Hepatocyte (in vitro differentiated cells): ENCODE results near the gene RAB3IP. TPM values are rescaled to one million over a fixed set of nuclear protein-coding genes. Genes with fewer than 3 reads are reported as not detected.

ENCODE experiments used
- DNase-seq: peaks from one replicate; pipeline ENCODE4 v3.0.0-alpha.2; 2016; ENCODE audit warnings: low spot score
- H2AFZ ChIP-seq: fragments of 200-600 bp; sonication (generic); 2 replicates; pipeline ENCODE4 v1.6.0; 2016; ENCODE audit warnings: antibody characterized with exemption, mild to moderate bottlenecking
- H3K27ac ChIP-seq: fragments of 200-600 bp; sonication (generic); 2 replicates; pipeline ENCODE4 v1.5.1; 2016; ENCODE audit warnings: mild to moderate bottlenecking
- H3K27me3 ChIP-seq: fragments of 200-600 bp; sonication (generic); 2 replicates; pipeline ENCODE4 v1.6.1; 2016
- H3K36me3 ChIP-seq: fragments of 200-600 bp; sonication (generic); replicated peaks from 2 replicates; pipeline ENCODE4 v1.5.1; 2016; ENCODE audit warnings: low read depth; ENCODE audit not compliant: insufficient read depth
- H3K4me1 ChIP-seq: fragments of 200-600 bp; sonication (generic); 2 replicates; pipeline ENCODE4 v1.5.1; 2016; ENCODE audit warnings: mild to moderate bottlenecking, moderate library complexity; ENCODE audit not compliant: insufficient read depth
- H3K4me2 ChIP-seq: fragments of 200-600 bp; sonication (generic); 2 replicates; pipeline ENCODE4 v1.6.0; 2016
- H3K4me3 ChIP-seq: fragments of 200-600 bp; sonication (generic); 2 replicates; pipeline ENCODE4 v1.5.1; 2016; ENCODE audit warnings: mild to moderate bottlenecking
- H3K79me2 ChIP-seq: fragments of 200-600 bp; sonication (generic); 2 replicates; pipeline ENCODE4 v1.6.0; 2017; ENCODE audit warnings: mild to moderate bottlenecking
- H3K9me2 ChIP-seq: fragments of 200-600 bp; sonication (generic); replicated peaks from 2 replicates; pipeline ENCODE4 v1.6.0; 2017; ENCODE audit warnings: mild to moderate bottlenecking; ENCODE audit not compliant: insufficient read depth
- H3K9me3 ChIP-seq: fragments of 200-600 bp; sonication (generic); 2 replicates; pipeline ENCODE4 v1.5.1; 2016; ENCODE audit warnings: low read depth, mild to moderate bottlenecking
- H4K20me1 ChIP-seq: fragments of 200-600 bp; sonication (generic); 2 replicates; pipeline ENCODE4 v1.6.0; 2016; ENCODE audit warnings: mild to moderate bottlenecking; ENCODE audit not compliant: insufficient read depth, poor library complexity, severe bottlenecking
- CTCF ChIP-seq: fragments of 200-600 bp; sonication (generic); IDR thresholded peaks from 2 replicates; pipeline ENCODE4 v1.5.1; 2016; ENCODE audit warnings: antibody characterized with exemption, mild to moderate bottlenecking; ENCODE audit not compliant: poor library complexity
- EZH2 ChIP-seq: fragments of 200-600 bp; sonication (generic); IDR thresholded peaks from 2 replicates; pipeline ENCODE4 v1.6.1; 2016; ENCODE audit warnings: antibody characterized with exemption, mild to moderate bottlenecking, borderline replicate concordance
- EZH2phosphoT487 ChIP-seq: fragments of 200-600 bp; sonication (generic); IDR thresholded peaks from one replicate; pipeline ENCODE4 v1.6.1; 2018; ENCODE audit warnings: antibody characterized with exemption, mild to moderate bottlenecking, low read depth, moderate library complexity; ENCODE audit not compliant: unreplicated experiment, severe bottlenecking
- WGBS: methylation state at CpG from one replicate; pipeline ENCODE4 v1.1.6; 2016; ENCODE audit warnings: low lambda C conversion rate; ENCODE audit errors: missing lambda C conversion rate; 5-methylcytosine and 5-hydroxymethylcytosine counted together
- polyA plus RNA-seq: library from polyadenylated mRNA; unstranded; fragments of >200 nt; fragmentation: Nextera tagmentation; extraction: Ambion mirVana; gene quantifications from 2 replicates; pipeline ENCODE4 v1.2.1, GENCODE V29; 2016
- total RNA-seq: library from RNA; depleted of rRNA; stranded (reverse); fragments of >200 nt; gene quantifications from 2 replicates; pipeline ENCODE4 v1.2.3, GENCODE V29; 2014

Gene RAB3IP
- total RNA-seq (41.1 and 41.3 TPM in 2 replicates), polyA plus RNA-seq (24.3 and 34.2 TPM in 2 replicates)

GRCh38 chr12:69738351-69739286 lies at the start of gene RAB3IP:
Gene RAB3IP, plus strand, starts transcription at chr12:69738860. Its CDS starts 16,549 bp downstream, at chr12:69755409.
- TF ChIP-seq CTCF (peak; percentile 60), EZH2 (no peak), EZH2phosphoT487 (no peak)
- Histone ChIP-seq H3K9me3 (no peaks in the 10 kb centered on the region), H3K4me3 (peak within 1 kb of the TSS; percentile 50), H3K79me2 (peaks cover 37% of the 10 kb centered on the region), H3K4me1 (no peaks in the 10 kb centered on the region), H3K27ac (peak within 1 kb of the TSS; percentile 98), H3K36me3 (no peaks in the 10 kb centered on the region), H2AFZ (peak within 1 kb of the TSS; percentile 50), H3K9me2 (no peaks in the 10 kb centered on the region), H3K4me2 (peak within 1 kb of the TSS; percentile 95), H3K27me3 (no peaks in the 10 kb centered on the region), H4K20me1 (peaks cover 18% of the 10 kb centered on the region)
- DNase-seq: peak; percentile 96
- 2% methylated on average over 63 of the region's 110 CpGs for WGBS

- H3K27me3 ChIP-seq: no peaks in the 10 kb centered on the region
- no peak for DNase-seq
- H3K36me3 ChIP-seq: no peaks in the 10 kb centered on the region
- H2AFZ ChIP-seq: peak overlapping the region; percentile 11
- no peaks in the 10 kb centered on the region for H4K20me1 ChIP-seq
- peaks cover 11% of the 10 kb centered on the region for H3K4me1 ChIP-seq
- H3K9me3 ChIP-seq: no peaks in the 10 kb centered on the region
- peak overlapping the region; percentile 69 for H3K27ac ChIP-seq
- no peak overlapping the region for H3K4me3 ChIP-seq
- TF ChIP-seq EZH2phosphoT487: no peak
- no peak for TF ChIP-seq CTCF
- TF ChIP-seq EZH2: no peak
- no peaks in the 10 kb centered on the region for H3K9me2 ChIP-seq
- WGBS: 73% methylated on average over 2 of the region's 2 CpGs
- H3K4me2 ChIP-seq: no peak overlapping the region
- H3K79me2 ChIP-seq: no peaks in the 10 kb centered on the region
Measured at GRCh38 chr12:69689638-69690037, 49.0 kb upstream of the RAB3IP start.

GRCh38 chr12:69694123-69694522 lies 44.5 kb upstream of the RAB3IP start:
- no peak for TF ChIP-seq CTCF
- TF ChIP-seq EZH2phosphoT487: no peak
- no peak for TF ChIP-seq EZH2
- no peaks in the 10 kb centered on the region for H3K27me3 ChIP-seq
- H3K79me2 ChIP-seq: no peaks in the 10 kb centered on the region
- no peak overlapping the region for H3K4me3 ChIP-seq
- 76% methylated on average over 7 of the region's 7 CpGs for WGBS
- peaks cover 6% of the 10 kb centered on the region for H3K4me1 ChIP-seq
- no peaks in the 10 kb centered on the region for H3K9me2 ChIP-seq
- H3K27ac ChIP-seq: no peak overlapping the region
- no peaks in the 10 kb centered on the region for H3K9me3 ChIP-seq
- no peak for DNase-seq
- H3K36me3 ChIP-seq: no peaks in the 10 kb centered on the region
- H2AFZ ChIP-seq: no peak overlapping the region
- no peaks in the 10 kb centered on the region for H4K20me1 ChIP-seq
- H3K4me2 ChIP-seq: no peak overlapping the region
